HG03045 (cell line): ENCODE data around the gene ZNF112.
"Not testable (repeated sequence)": the region's sequence is repeated elsewhere in the genome, so short reads cannot be mapped to it uniquely, and the experiment has no call there.

Experiments used
- ATAC-seq: cut with Tn5 transposase; IDR thresholded peaks from one replicate; pipeline ENCODE4 v1.9.1; 2021; ENCODE audit warnings: mild to moderate bottlenecking, moderate library complexity; ENCODE audit not compliant: unreplicated experiment

ZNF112 gene

GRCh38 chr19:44356383-44357111, at the start of gene ZNF112:
TSS of gene ZNF112 (minus strand) at chr19:44356680. CDS start at chr19:44340539, 16,141 bp downstream.
- ATAC-seq: no peak

- ATAC-seq: no peak
These were observed 44.9 kb upstream of the ZNF112 start, which contains the start of gene ZNF285 for GRCh38 chr19:44401139-44402115. TSS of gene ZNF285 (minus strand) at chr19:44401608. CDS start at chr19:44397213, 4,395 bp downstream.

GRCh38 chr19:44389268-44389667, 32.8 kb upstream of the ZNF112 start:
- ATAC-seq: not testable (repeated sequence)

GRCh38 chr19:44374789-44375188, 18.3 kb upstream of the ZNF112 start:
- ATAC-seq: no peak

GRCh38 chr19:44371815-44372480, 15.5 kb upstream of the ZNF112 start:
- no peak for ATAC-seq

- no peak for ATAC-seq
These were observed 10.5 kb upstream of the ZNF112 start for GRCh38 chr19:44367024-44367423.

- ATAC-seq: no peak
These were observed 9.9 kb downstream of the ZNF112 start for GRCh38 chr19:44346556-44346955.

- no peak for ATAC-seq
These were observed 10.5 kb downstream of the ZNF112 start for GRCh38 chr19:44345959-44346358.

- ATAC-seq: no peak
These were observed 12.2 kb downstream of the ZNF112 start for GRCh38 chr19:44344255-44344654.

- no peak for ATAC-seq
These were observed 14.7 kb downstream of the ZNF112 start for GRCh38 chr19:44341794-44342193.

- ATAC-seq: not testable (repeated sequence)
These were observed 21.8 kb downstream of the ZNF112 start for GRCh38 chr19:44334639-44335038.

GRCh38 chr19:44332145-44332544, 24.3 kb downstream of the ZNF112 start:
- ATAC-seq: no peak

- no peak for ATAC-seq
These were observed 40.6 kb downstream of the ZNF112 start for GRCh38 chr19:44315883-44316282.

- ATAC-seq: no peak
These were observed 43.2 kb downstream of the ZNF112 start for GRCh38 chr19:44313231-44313630.

- no peak for ATAC-seq
These were observed 48.5 kb downstream of the ZNF112 start for GRCh38 chr19:44308011-44308410.

- no peak for ATAC-seq
These were observed 50.2 kb downstream of the ZNF112 start for GRCh38 chr19:44306283-44306682.

GRCh38 chr19:44305457-44305856, 51.0 kb downstream of the ZNF112 start:
- no peak for ATAC-seq

GRCh38 chr19:44304659-44305193, 51.8 kb downstream of the ZNF112 start, which contains the start of gene ZNF235:
TSS of gene ZNF235 (minus strand) at chr19:44305025. CDS start at chr19:44303404, 1,621 bp downstream.
- ATAC-seq: peak; percentile 81

- ATAC-seq: no peak
These were observed 52.4 kb downstream of the ZNF112 start for GRCh38 chr19:44303976-44304568.

GRCh38 chr19:44303320-44303719, 53.2 kb downstream of the ZNF112 start:
- no peak for ATAC-seq
